ENCODE measurements around the gene NHS.
"Not testable (repeated sequence)": the region's sequence is repeated elsewhere in the genome, so short reads cannot be mapped to it uniquely, and the experiment has no call there.

Gene NHS

GRCh38 chrX:17441965-17442364, 67.0 kb downstream of the NHS start:
- H3K4me3 ChIP-seq (replicated peaks; ENCODE audit: low read depth, low read length), result no peak overlapping the region
- no peak for TF ChIP-seq CTCF (IDR thresholded peaks at IDR 0.05; ENCODE audit: low read length, missing control alignments)
- peak; percentile 17 for DNase-seq (ENCODE audit: low read depth)

- no peak for DNase-seq (ENCODE audit: low read depth)
- no peak for TF ChIP-seq CTCF (IDR thresholded peaks at IDR 0.05; ENCODE audit: low read length, missing control alignments)
- H3K4me3 ChIP-seq (replicated peaks; ENCODE audit: low read depth, low read length), result no peak overlapping the region
Observed at GRCh38 chrX:17442898-17443297, 67.9 kb downstream of the NHS start.

GRCh38 chrX:17443556-17443955, 68.6 kb downstream of the NHS start:
- TF ChIP-seq CTCF (IDR thresholded peaks at IDR 0.05; ENCODE audit: low read length, missing control alignments), result no peak
- no peak overlapping the region for H3K4me3 ChIP-seq (replicated peaks; ENCODE audit: low read depth, low read length)
- DNase-seq (ENCODE audit: low read depth), result no peak

GRCh38 chrX:17446269-17446668, 71.3 kb downstream of the NHS start:
- not testable (repeated sequence) for DNase-seq (ENCODE audit: low read depth); H3K4me3 ChIP-seq (replicated peaks; ENCODE audit: low read depth, low read length)

- no peak overlapping the region for H3K4me3 ChIP-seq (replicated peaks; ENCODE audit: low read depth, low read length)
- no peak for TF ChIP-seq CTCF (IDR thresholded peaks at IDR 0.05; ENCODE audit: low read length, missing control alignments)
- no peak for DNase-seq (ENCODE audit: low read depth)
Observed at GRCh38 chrX:17448188-17448587, 73.2 kb downstream of the NHS start.

- no peak for TF ChIP-seq CTCF (IDR thresholded peaks at IDR 0.05; ENCODE audit: low read length, missing control alignments)
- H3K4me3 ChIP-seq (replicated peaks; ENCODE audit: low read depth, low read length), result no peak overlapping the region
- DNase-seq (ENCODE audit: low read depth), result no peak
Observed at GRCh38 chrX:17449866-17450265, 74.9 kb downstream of the NHS start.

GRCh38 chrX:17453788-17454187, 78.8 kb downstream of the NHS start:
- TF ChIP-seq CTCF (IDR thresholded peaks at IDR 0.05; ENCODE audit: low read length, missing control alignments), result no peak
- no peak overlapping the region for H3K4me3 ChIP-seq (replicated peaks; ENCODE audit: low read depth, low read length)
- DNase-seq (ENCODE audit: low read depth), result no peak

GRCh38 chrX:17456526-17456925, 81.5 kb downstream of the NHS start:
- no peak for TF ChIP-seq CTCF (IDR thresholded peaks at IDR 0.05; ENCODE audit: low read length, missing control alignments)
- H3K4me3 ChIP-seq (replicated peaks; ENCODE audit: low read depth, low read length), result no peak overlapping the region
- DNase-seq (ENCODE audit: low read depth), result no peak
